ENCODE data around the gene GZMA.

The GZMA gene

DNA sequence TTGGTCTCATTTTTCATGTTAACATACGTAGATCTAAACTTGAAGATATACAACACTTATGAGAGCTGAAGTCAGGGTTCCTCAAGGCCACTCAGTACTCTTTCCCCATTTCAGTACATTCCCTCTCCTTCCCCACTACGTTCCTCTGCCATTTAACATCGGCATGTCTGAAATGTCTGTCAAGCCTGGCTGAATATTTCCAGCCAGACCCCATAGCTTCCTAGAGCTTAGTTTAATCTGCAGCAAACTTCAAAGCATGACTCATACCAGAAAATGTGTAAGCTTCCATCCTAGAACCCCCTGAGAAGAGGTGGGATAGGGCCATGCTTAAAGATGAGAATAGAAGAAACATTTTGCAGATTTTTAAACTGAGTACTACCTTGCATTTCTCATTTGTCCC is 6.2 kb downstream of the GZMA start:
- DNase-seq (ENCODE audit: low read depth, low spot score) = no peak

DNA sequence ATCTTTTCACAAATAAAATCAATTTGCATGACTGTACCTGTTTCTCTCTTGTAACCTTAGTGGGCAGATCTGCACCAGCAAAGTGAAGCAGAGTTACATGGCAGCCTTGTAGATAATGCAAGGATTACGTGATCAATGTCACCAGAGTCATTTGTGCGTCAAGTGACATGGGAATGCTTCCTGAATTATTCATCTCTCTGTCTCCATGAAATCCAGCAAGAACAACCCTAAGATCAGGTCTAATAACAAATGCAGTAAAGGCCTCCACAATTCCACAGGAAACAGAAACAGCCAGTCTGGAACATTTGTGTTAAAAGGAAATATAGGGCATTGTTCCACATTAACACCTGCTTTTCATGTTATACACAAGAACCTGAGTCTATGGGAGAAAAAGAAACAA is 7.8 kb downstream of the GZMA start:
- DNase-seq (ENCODE audit: low read depth, low spot score) = no peak

DNA sequence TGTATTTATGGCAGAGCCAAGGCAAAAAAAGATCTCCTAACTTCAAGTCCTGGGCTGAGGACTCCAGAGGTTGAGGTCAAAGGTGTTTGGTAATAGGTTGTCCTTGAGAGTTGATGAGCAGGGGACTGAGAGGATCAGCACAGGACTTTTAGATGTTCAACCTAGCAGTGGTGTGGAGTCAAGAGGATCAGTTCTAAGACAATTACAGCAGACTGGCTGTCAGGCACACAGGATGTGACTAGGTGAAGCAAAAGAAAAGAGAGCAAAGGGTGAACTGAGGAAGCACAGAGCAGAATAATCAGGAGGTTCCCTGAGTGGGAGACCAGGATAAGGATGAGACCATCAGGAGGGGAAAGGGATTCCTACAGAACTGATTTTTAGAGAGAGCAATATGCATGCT is 10.9 kb downstream of the GZMA start:
- DNase-seq (ENCODE audit: low read depth, low spot score) = no peak

DNA sequence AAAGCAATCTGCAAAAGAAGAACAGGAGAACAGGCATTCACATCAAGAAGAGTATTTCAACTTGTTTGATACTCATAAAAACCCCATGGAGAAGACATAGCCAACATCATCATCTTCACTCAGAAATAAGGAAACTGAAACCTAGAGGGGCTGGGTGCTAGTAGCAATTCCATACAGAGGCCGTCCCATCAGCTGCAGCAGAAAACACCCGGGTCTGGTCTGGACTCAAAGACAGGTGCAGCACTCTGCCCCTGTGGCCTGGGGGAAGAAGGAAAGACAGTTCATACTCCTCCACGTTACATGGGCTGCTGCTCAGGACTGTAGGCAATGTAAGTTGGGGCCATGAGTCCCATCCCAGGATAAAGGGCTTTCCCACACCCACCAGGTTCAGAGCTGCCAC is 11.6 kb downstream of the GZMA start:
- no peak for DNase-seq (ENCODE audit: low read depth, low spot score)

DNA sequence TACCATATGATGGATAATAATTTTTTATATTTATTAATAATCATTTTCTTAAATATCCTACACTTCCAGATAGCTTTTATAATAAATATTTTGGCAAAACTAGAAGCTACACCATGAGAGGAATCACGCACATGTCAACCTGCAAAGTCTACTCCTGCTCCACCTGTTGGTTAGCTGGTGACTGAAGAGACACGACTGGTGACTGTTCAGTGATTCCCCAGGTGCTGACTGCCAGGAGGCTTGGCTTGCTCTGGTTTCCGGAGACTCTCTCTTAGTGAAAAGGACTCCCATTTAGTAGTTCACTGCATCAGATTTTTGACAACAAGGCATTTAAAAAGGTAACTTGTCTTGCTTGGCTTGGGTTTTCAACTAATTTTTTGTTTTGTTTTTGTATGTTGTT is 20.9 kb downstream of the GZMA start:
- no peak for DNase-seq (ENCODE audit: low read depth, low spot score)

DNA sequence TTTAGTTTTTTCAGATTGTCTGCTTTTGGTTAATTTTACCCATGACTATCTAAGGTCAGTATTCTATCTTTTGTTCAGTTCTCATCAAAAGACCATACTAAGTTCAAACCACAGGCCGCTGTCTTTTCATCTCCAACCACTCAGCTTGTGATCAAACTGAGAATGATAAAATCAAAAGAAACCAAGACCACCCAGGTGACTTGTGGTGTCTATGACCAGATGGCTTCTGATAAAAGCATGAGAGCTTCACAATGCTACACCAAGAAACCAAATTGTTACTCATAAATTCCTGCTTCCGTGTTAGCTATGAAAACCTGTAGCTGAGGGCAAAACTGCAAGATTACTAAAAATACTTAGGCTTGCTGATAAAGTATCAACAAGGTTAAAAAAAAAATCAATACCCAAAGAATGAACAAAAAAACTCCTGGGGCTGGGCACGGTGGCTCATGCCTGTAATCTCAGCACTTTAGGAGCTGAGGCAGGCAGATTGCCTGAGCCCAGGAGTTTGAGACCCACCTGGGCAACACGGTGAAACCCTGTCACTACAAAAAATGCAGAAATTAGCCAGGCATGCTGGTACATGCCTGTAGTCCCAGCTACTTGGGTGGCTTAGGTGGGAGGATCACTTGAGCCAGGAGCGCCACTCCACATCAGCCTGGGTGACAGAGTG is 31.7 kb downstream of the GZMA start:
- no peak for DNase-seq (ENCODE audit: low read depth, low spot score)

DNA sequence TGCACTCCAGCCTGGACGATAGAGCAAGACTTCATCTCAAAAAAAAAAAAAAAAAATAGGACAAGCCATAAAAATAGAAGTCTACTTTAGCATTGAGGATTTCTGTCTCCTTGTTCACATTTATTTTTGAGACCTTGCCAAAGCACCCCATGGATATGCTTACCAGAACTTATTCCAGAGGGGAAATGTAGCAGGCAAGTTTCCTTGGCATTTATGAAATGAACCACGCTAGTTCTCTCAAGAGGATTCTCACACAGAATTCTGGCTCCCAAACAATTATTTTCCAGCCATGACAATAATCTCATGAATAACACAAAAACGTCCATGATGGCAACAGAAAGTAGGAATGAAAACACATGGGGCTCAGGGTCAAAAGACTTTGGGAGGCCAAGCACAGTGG is 34.1 kb downstream of the GZMA start:
- no peak for DNase-seq (ENCODE audit: low read depth, low spot score)

DNA sequence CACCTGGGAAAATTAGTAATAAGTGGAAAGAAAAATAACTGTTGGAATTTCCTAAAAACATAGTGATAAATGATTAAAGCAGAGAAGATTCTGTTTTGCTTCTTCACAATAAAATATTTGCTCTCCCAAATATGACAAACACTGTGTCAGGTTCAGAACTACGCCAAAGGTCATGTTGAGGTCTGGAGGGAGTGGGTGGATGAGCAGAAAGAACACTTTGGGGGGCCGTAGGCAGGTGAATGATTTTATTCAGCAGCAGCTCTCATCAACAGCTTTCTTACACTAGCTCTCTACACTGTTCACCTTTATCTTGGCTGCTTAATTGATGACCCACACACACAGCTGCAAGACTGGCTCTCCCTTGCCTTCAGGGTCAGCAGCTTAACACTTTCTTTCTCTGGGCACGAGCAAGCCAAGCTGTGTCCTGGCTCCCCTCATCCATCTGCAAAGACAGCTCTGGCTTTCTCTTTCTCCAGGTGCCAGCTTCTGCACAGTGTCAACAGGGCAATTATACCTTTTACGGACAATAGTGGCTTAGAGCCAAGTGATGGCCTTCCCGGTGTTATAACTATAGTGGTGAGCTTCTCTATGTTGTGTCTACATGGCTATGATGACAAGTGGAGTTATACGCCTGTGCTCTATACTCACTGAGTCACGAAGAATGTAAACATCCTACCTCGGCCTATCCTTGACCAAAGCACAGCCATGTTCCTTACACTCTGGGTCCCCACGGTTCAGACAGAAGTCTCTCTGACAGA is 38.6 kb downstream of the GZMA start:
- no peak for DNase-seq (ENCODE audit: low read depth, low spot score)

DNA sequence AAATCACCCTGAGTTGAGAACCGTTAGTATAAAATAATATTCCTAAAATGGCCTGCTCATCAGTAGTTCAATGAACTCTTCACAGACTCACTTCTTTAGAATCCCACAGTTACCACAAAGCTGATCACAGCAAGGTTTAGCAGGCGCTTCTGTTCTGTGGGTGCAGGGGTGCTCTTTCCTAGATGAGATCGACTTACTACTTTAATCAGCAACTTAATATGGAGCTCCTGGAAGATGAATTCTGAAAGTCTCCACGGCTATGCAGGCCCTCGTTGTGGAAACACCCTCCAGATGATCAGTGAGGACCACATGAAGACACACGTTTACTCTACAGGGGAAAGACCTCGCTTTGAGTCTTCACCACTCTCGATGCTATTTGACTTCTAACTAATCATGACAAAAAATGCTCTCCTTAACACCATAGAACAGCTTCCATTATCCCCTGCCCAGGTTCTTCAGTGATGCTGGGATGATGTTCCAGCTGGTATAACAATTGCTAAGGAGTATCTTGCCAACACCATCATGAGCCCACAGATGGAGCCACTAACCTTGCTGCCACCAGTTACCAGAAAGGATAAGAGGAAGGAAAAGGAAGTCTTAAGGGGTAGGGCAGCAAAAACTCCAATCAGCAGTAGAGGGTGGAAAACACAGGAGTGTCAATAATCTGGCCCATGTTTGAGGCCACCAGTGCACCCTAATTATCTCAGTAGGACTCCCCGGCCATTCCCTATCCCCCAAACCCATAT is 39.7 kb downstream of the GZMA start:
- no peak for DNase-seq (ENCODE audit: low read depth, low spot score)

DNA sequence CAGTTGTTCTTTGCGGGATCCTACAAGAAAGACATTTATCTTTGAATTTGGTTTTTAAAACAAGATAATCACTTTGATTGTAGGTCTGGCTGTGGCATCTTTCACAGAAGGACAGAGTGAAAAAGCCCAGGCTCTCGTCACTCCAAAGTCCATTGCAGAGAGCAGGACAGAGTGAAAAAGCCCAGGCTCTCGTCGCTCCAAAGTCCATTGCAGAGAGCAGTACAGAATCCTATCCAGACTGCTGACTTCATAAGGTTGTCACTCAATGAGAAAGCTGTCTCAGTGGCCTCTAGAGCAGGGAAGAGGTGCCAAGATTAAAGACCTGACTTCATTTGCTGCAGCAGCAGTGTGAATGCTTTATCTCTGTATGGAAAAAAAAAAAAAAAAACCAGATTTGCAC is 41.2 kb downstream of the GZMA start:
- no peak for DNase-seq (ENCODE audit: low read depth, low spot score)

DNA sequence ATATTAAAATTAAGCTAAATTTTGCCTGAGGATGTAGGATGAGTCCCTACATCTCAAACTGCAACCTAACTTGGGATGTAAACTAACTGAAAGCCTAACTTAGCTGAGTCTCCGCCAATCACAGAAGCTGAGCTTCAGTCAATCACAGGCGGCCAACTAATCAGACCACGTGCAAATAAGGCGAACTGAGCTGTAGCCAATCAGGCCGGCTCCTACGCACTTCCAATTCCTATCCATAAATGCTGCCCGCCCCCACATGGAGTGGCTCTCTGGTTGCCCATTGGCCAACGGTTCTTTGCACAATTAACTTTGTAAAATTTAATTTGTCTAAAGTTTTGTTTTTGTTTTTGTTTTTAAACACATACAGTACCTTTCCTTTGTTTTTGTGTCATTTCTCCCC is 43.6 kb downstream of the GZMA start:
- DNase-seq (ENCODE audit: low read depth, low spot score) = no peak

DNA sequence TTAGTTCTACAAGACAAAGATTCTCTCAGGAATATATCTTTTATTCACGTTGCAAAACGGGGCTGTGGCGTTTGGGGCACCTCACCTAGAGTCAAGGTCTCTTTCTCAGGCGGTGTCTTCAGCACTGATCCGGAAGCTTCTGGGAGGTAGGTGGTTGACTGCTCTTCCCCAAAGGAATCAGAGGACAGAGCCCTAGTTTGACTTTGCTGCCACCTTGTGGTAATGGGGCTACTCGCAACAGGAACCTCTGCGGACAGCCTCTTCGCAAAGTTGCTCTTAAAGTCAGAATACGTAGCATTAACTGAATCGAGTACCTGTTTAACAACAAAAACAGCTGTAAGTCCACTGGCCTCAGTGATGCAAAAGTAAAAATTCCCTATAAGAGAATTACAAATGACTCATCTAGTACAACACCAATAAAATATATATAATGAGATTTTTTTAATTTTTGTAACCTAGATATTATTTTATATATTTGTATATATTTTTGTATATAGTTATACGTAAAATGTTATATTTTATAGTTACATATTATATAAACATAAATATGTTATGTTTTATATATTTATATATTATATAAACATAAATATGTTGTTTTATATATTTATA is 44.2 kb downstream of the GZMA start:
- peak; percentile 68 for DNase-seq (ENCODE audit: low read depth, low spot score)

DNA sequence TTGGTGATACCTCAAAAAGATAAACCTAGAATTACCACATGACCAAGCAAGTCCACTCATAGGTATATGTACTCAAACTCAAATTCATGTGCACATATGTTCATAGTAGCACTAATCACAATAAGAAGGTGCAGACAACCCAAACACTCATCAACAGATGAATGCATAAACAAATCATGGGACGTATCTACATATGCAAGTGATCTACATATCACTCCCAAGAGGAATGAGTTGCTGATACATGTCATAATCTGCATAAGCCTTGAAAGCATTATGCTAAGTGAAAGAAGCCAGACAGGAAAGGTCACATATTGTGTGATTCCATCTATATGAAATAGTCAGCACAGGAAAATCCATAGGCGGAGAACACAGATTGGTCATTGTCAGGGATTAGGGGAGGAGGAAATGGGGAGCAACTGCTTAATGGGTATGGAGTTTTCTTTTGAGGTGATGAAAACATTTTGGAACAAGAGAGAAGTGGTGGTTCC is 46.9 kb downstream of the GZMA start:
- no peak for DNase-seq (ENCODE audit: low read depth, low spot score)

DNA sequence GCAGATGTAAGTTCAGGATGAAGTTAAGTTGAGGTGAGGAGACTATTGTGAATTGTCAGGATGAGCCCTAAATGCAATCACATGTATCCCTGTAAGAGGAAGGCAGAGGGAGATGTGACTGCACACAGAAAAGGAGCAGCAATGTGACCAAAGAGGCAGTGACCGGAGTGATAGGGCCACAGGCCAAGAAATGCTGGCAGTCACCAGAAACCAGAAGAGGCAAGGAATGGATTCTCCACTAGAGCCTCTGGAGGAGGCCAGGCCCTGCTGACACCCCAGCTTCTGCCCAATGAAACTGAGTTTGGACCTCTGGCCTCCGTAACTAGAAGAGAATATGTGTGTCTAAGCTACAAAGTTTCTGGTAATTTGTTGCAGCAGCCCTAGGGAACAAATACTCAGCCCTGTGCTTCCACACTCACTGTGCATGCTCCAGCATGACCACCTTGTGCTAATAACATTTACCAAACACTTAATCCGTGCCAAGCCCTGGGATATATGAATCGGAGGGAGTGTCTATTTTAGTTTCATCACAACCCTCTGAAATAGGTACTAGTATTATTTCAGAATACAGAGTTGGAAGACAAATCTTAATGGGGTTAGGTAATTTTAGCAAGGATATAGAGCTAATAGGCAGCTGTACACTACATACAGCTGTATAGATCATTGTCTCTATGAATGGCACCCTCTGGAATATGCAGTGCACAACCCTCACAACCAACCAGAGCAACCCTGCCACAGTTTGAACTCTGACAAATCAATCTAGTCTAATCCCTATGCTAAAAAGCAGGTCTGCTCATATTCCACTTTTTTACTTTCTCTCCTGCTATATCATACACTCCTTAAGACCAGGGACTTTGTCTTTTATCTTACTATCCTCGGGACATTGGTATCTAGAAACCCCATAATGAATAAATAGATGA is 49.7 kb downstream of the GZMA start:
- DNase-seq (ENCODE audit: low read depth, low spot score) = no peak

DNA sequence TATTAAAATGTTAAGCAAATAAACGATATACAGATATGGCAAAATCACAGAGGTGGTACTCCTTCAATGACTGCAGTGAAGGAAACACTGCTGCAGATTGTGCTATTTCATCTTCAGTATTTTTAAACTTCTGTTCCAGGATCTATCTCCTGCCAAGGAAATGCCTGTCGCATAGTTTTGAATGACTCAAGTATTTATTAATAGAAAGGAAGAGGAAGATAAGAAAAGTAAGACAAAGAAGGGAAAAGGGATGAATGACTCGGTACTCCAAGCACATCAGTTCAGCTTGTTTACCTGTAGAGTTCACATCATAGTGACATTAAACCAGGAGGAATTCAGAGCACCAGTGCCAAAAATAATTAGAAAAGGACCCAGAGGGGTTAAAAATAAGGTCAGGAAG is 52.4 kb downstream of the GZMA start:
- no peak for DNase-seq (ENCODE audit: low read depth, low spot score)
